ENCODE data around the gene PPP6R3. TPM values are rescaled to one million over a fixed set of nuclear protein-coding genes. Genes with fewer than 3 reads are reported as not detected.

PPP6R3 gene
- total and polyA plus RNA-seq, 2 of the 8 experiments (the other 6 are each of a cell fraction or from before 2014, with no cell fraction given), result 44.6 to 150 TPM

DNA sequence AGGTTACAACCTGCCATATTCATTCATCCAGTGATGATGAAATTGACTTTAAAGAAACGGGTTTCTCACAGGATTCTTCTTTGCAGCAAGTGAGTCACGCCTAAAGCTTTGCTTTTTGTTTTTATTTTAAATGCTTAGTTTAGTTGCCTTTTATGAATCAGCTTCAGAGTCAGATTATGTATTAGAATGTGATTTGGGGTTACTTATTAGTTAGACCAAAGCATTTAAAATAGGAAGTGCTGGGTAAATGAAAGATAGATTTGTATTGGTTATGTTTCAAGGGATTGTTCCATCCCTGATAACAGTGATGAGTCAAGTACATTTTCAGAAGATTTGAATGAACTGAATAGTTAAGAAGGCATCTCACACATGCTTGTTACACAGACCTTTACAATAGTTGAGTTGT is 122.5 kb downstream of the PPP6R3 start:
- H2BK15ac ChIP-seq (ENCODE audit: low read length), result no peak overlapping the region
- H2BK5ac ChIP-seq (ENCODE audit: low read depth, low read length), result no peak overlapping the region
- H2BK20ac ChIP-seq (ENCODE audit: low read length), result no peak overlapping the region
- no peaks in the 10 kb centered on the region for H3K23me2 ChIP-seq (ENCODE audit: low read depth, low read length)
- H3K79me2 ChIP-seq (ENCODE audit: control insufficient read depth in 1 of 2, insufficient read depth in 2 of 2, low read length in 2 of 2), result peaks cover 0 to 11% of the 10 kb centered on the region in 2 experiments; a peak in 1 of 4 replicates
- no peak overlapping the region for H2BK12ac ChIP-seq (ENCODE audit: low read depth, low read length)
- no peak overlapping the region for H2BK120ac ChIP-seq (replicated peaks; ENCODE audit: low read depth, low read length)
- H3K4me2 ChIP-seq (ENCODE audit: insufficient read depth in 1 of 2, low read depth in 2 of 2, low read length in 2 of 2), result no peak overlapping the region
- H4K20me1 ChIP-seq (replicated peaks in 1 of 2; ENCODE audit: control insufficient read depth in 1 of 2, insufficient read depth in 2 of 2, low read length in 2 of 2), result peaks cover 0 to 4% of the 10 kb centered on the region in 2 experiments
- no peak overlapping the region for H3K18ac ChIP-seq (ENCODE audit: extremely low read depth, low read length)
- no peak overlapping the region for H4K91ac ChIP-seq (replicated peaks; ENCODE audit: insufficient read length, low read length)
- H3K9me3 ChIP-seq (ENCODE audit: insufficient read depth in 2 of 2, low read depth in 1 of 2, low read length in 1 of 2), result no peaks in the 10 kb centered on the region
- no peak overlapping the region for H3K14ac ChIP-seq (ENCODE audit: insufficient read length)
- H3K9ac ChIP-seq (replicated peaks in 1 of 4; ENCODE audit: extremely low read depth in 1 of 4, low read depth in 3 of 4, low read length in 3 of 4), result no peak overlapping the region
- H3K4me1 ChIP-seq (replicated peaks in 1 of 4; ENCODE audit: control insufficient read depth in 3 of 4, insufficient read depth in 4 of 4, low read length in 3 of 4), result no peaks in the 10 kb centered on the region
- WGBS, 2 experiments (ENCODE audit: extremely low coverage in 1 of 2, insufficient coverage in 1 of 2, insufficient read length in 1 of 2, insufficient replicate concordance in 2 of 2, low coverage in 1 of 2, low lambda C conversion rate in 2 of 2, missing lambda C conversion rate in 1 of 2), result 87% methylated on average over 2 of the region's 2 CpGs; no CpG with 5 or more reads in 1 of the 2 experiments
- CTCF ChIA-PET (ENCODE audit: partially characterized antibody), result interaction anchor here (0.6 to 4.0 kb wide), 14 partner anchors 8 to 349 kb away, joined by 3 to 28 read pairs (median 4); no protein-coding TSS in a partner anchor
- no peak overlapping the region for H2AK5ac ChIP-seq (ENCODE audit: low read depth, low read length)
- no peak overlapping the region for H3K4ac ChIP-seq (replicated peaks; ENCODE audit: insufficient read length, low read depth, low read length)
- no peaks in the 10 kb centered on the region for H3K27me3 ChIP-seq (replicated peaks in 1 of 4; ENCODE audit: control insufficient read depth in 3 of 4, extremely low read depth in 1 of 4, insufficient read depth in 3 of 4, low read length in 3 of 4)
- H3K4me3 ChIP-seq (ENCODE audit: extremely low read depth in 1 of 4, insufficient read depth in 2 of 4, low read depth in 3 of 4, low read length in 4 of 4), result no peak overlapping the region
- POLR2A ChIA-PET (ENCODE audit: partially characterized antibody), result no interaction called here
- FAIRE-seq (no peak), DNase-seq (ENCODE audit: low read depth in 1 of 2, low spot score in 2 of 2) (no peak)
- peaks cover 6 to 47% (median 28%) of the 10 kb centered on the region in 4 experiments for H3K36me3 ChIP-seq (ENCODE audit: control insufficient read depth in 2 of 4, insufficient read depth in 4 of 4, low read length in 3 of 4)
- peaks cover 5% of the 10 kb centered on the region; the same call in 1 of the 2 replicates for H3K79me1 ChIP-seq (ENCODE audit: low read depth, low read length)
- H4K8ac ChIP-seq (ENCODE audit: extremely low read depth, insufficient read depth, low read length), result no peak overlapping the region
- no peak overlapping the region for H4K5ac ChIP-seq (ENCODE audit: insufficient read length, low read depth, low read length)
- no peak overlapping the region for H3K27ac ChIP-seq (ENCODE audit: low read depth, low read length)
- H2AFZ ChIP-seq (ENCODE audit: low read length), result no peak overlapping the region
- H3K56ac ChIP-seq (replicated peaks; ENCODE audit: insufficient read length, low read depth, low read length), result no peak overlapping the region
- H3K23ac ChIP-seq (ENCODE audit: insufficient read length), result no peak overlapping the region
- no peak for TF ChIP-seq RFX5 (IDR thresholded peaks at IDR 0.05; ENCODE audit: borderline replicate concordance, low read depth, low read length)
